HUES64 (cell line): Measurements from ENCODE around the gene GTPBP1. TPM values are rescaled to one million over a fixed set of nuclear protein-coding genes. Genes with fewer than 3 reads are reported as not detected.

ENCODE experiments used
- H3K27ac ChIP-seq: 2 replicates; pipeline ENCODE4 v1.7.0; 2013; ENCODE audit warnings: low read depth, low read length, inconsistent platforms
- H3K27me3 ChIP-seq: 2 replicates; pipeline ENCODE4 v1.6.1; 2013; ENCODE audit warnings: mild to moderate bottlenecking, low read length; ENCODE audit not compliant: insufficient read depth
- H3K36me3 ChIP-seq: 2 replicates; pipeline ENCODE4 v1.6.1; 2013; ENCODE audit warnings: mild to moderate bottlenecking, low read length; ENCODE audit not compliant: insufficient read depth
- H3K4me1 ChIP-seq: 2 replicates; pipeline ENCODE4 v1.6.1; 2013; ENCODE audit warnings: mild to moderate bottlenecking, low read length, moderate library complexity; ENCODE audit not compliant: insufficient read depth
- H3K4me3 ChIP-seq: 2 replicates; pipeline ENCODE4 v1.5.1; 2013; ENCODE audit warnings: mild to moderate bottlenecking, low read length, moderate library complexity
- H3K9ac ChIP-seq: 2 replicates; pipeline ENCODE4 v1.6.1; 2013; ENCODE audit warnings: mild to moderate bottlenecking, low read depth, low read length
- H3K9me3 ChIP-seq: 2 replicates; pipeline ENCODE4 v1.6.1; 2013; ENCODE audit warnings: low read depth, low read length; ENCODE audit not compliant: insufficient read depth
- WGBS: fragments of 150-250, 120-280 bp; methylation state at CpG from one replicate; pipeline ENCODE4 v1.1.7; 2013; ENCODE audit warnings: missing lambda C conversion rate; 5-methylcytosine and 5-hydroxymethylcytosine counted together
- polyA plus RNA-seq, 2 experiments: library from polyadenylated mRNA; stranded (reverse); fragments of 50-300 nt; gene quantifications; one replicate each; pipeline ENCODE4 v1.2.3, GENCODE V29; 2013

GTPBP1 gene
- polyA plus RNA-seq (2013, experiment 1 of 2): 39.8 TPM
- 42.3 TPM for polyA plus RNA-seq (2013, experiment 2 of 2)

DNA sequence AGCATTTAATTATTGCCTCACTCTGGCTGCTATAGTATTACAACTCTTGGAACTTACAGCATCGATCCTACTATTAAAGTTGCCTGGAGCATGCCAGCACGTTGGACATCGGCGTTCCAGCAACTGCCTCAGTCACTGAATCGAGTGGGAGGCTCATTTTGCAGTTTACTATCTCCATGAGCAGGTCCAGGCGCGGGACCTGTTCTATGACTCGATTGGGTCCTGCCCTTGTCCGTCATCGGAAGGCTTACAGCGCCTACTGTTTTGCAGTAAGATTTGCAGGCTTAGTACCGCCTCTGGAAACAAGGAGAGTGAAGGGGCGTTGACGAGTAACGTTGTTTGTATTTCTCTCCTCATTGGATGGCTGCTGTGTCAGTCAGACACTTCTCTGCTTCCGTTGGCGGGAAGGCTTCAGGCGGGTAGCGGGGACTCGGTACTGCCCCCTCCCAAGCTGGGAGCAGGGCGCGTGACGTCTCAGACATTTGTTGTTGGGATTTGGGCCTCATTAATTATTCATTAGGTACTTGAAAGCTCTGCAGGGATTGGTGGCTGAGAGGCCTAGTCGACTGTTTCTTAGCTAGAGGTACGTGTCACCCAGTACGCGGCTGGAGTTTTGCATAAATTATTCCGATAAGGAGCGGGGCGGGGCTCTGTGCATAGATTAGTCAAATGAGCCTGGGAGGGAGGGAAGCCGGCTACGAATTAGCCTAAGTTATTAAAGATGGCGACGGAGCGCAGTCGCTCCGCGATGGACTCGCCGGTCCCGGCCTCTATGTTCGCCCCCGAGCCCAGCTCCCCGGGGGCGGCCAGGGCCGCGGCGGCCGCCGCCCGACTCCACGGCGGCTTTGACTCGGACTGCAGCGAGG is at the start of gene GTPBP1:
TSS of gene GTPBP1 (plus strand) at position 710 of the 866 bp plus-strand sequence. CDS start at position 722, 12 bp downstream.
- peak within 1 kb of the TSS; percentile 87 for H3K27ac ChIP-seq
- under 1% methylated on average over 55 of the region's 55 CpGs for WGBS
- H3K36me3 ChIP-seq: peaks cover 14% of the 10 kb centered on the region
- H3K4me3 ChIP-seq: peak within 1 kb of the TSS; percentile 89
- no peaks in the 10 kb centered on the region for H3K27me3 ChIP-seq
- H3K9me3 ChIP-seq: no peaks in the 10 kb centered on the region
- peak within 1 kb of the TSS; percentile 86 for H3K9ac ChIP-seq
- peaks cover 26% of the 10 kb centered on the region for H3K4me1 ChIP-seq

GRCh38 chr22:38656256-38657044 is 49.3 kb upstream of the GTPBP1 start, which contains the start of the genes CBY1 and FAM227A:
TSS of gene CBY1 (plus strand) at chr22:38656638. CDS start at chr22:38668055, 11,417 bp downstream.
TSS of gene FAM227A (minus strand) at chr22:38656392. CDS start at chr22:38650168, 6,224 bp downstream.
- Histone ChIP-seq H3K9me3 (no peaks in the 10 kb centered on the region), H3K4me1 (peaks cover 8% of the 10 kb centered on the region), H3K4me3 (peak within 1 kb of the TSS; percentile 91), H3K36me3 (no peaks in the 10 kb centered on the region), H3K27ac (peak within 1 kb of the TSS; percentile 100), H3K9ac (peak within 1 kb of the TSS; percentile 99), H3K27me3 (no peaks in the 10 kb centered on the region)
- under 1% methylated on average over 66 of the region's 66 CpGs for WGBS

GRCh38 chr22:38657045-38657909 is 48.5 kb upstream of the GTPBP1 start:
- Histone ChIP-seq H3K27ac (peak overlapping the region; percentile 100; the same call in 1 of the 2 replicates), H3K9me3 (no peaks in the 10 kb centered on the region), H3K36me3 (no peaks in the 10 kb centered on the region), H3K4me3 (peak overlapping the region; percentile 91), H3K9ac (peak overlapping the region; percentile 99), H3K27me3 (no peaks in the 10 kb centered on the region), H3K4me1 (peaks cover 8% of the 10 kb centered on the region)
- 19% methylated on average over 13 of the region's 16 CpGs for WGBS

DNA sequence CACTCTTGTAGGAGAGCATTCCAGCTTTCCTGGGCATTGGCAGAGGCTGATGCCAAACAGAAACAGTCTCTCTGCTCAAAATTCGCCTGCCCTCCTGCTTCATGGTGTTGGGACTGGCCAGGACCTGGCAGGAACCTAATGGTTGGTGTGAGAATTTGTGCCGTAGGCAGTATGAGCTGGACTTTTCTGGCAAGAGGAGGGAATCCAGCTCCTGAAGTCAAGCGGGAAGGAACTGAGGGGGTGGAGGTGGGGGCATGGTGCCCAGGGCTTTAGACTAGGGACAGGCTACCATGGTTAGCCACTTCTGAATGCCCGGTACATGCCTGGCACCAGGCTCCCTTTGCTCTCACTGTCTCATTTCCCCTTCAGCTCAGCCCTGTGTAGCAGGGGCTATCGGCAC is 30.9 kb upstream of the GTPBP1 start:
- Histone ChIP-seq H3K9ac (no peak overlapping the region), H3K9me3 (no peaks in the 10 kb centered on the region), H3K36me3 (peaks cover 26% of the 10 kb centered on the region), H3K4me3 (no peak overlapping the region), H3K27me3 (no peaks in the 10 kb centered on the region), H3K27ac (no peak overlapping the region), H3K4me1 (no peaks in the 10 kb centered on the region)
- 96% methylated on average over 5 of the region's 5 CpGs for WGBS

DNA sequence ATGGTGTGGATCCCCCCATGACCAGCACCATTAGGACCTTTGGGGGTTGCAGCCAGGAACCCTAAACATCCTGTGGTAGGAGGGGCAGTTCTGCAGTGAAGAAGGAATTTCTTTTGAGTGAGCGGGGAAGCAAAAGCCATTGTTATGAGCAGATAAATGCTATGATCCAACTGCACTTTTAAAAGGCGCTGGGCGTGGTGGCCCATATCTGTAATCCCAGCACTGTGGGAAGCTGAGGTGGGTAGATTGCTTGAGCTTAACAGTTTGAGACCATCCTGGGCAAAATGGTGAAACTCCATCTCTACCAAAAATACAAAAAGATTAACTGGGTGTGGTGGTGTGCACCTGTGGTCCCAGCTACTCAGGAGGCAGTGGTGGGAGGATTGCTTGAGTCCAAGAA is 29.9 kb upstream of the GTPBP1 start:
- Histone ChIP-seq H3K9me3 (no peaks in the 10 kb centered on the region), H3K9ac (no peak overlapping the region), H3K27me3 (no peaks in the 10 kb centered on the region), H3K4me3 (no peak overlapping the region), H3K36me3 (peaks cover 23% of the 10 kb centered on the region), H3K27ac (no peak overlapping the region), H3K4me1 (no peaks in the 10 kb centered on the region)
- 91% methylated on average over 3 of the region's 3 CpGs for WGBS

- H3K27ac ChIP-seq: peak within 1 kb of the TSS; percentile 78
- WGBS: 1% methylated on average over 60 of the region's 60 CpGs
- H3K27me3 ChIP-seq: no peaks in the 10 kb centered on the region
- peak within 1 kb of the TSS; percentile 95 for H3K9ac ChIP-seq
- H3K4me1 ChIP-seq: 0 out of 2 replicates have a peak, but pooled peaks cover 3% of the 10 kb centered on the region
- peaks cover 7% of the 10 kb centered on the region; the same call in 1 of the 2 replicates for H3K9me3 ChIP-seq
- peak within 1 kb of the TSS; percentile 91 for H3K4me3 ChIP-seq
- peaks cover 41% of the 10 kb centered on the region for H3K36me3 ChIP-seq
These were observed 24.0 kb upstream of the GTPBP1 start, which contains the start of gene TOMM22 for GRCh38 chr22:38681582-38682335. TSS of gene TOMM22 (plus strand) at chr22:38681957. CDS start at chr22:38681979, 22 bp downstream.

- no peak overlapping the region for H3K4me3 ChIP-seq
- 0 out of 2 replicates have a peak, but pooled peaks cover 3% of the 10 kb centered on the region for H3K4me1 ChIP-seq
- WGBS: 93% methylated on average over 9 of the region's 9 CpGs
- no peak overlapping the region for H3K9ac ChIP-seq
- no peaks in the 10 kb centered on the region for H3K27me3 ChIP-seq
- peaks cover 68% of the 10 kb centered on the region for H3K36me3 ChIP-seq
- peaks cover 7% of the 10 kb centered on the region; the same call in 1 of the 2 replicates for H3K9me3 ChIP-seq
- no peak overlapping the region for H3K27ac ChIP-seq
These were observed 20.8 kb upstream of the GTPBP1 start for GRCh38 chr22:38684895-38685294.

GRCh38 chr22:38685761-38686160 is 20.0 kb upstream of the GTPBP1 start:
- Histone ChIP-seq H3K4me1 (0 out of 2 replicates have a peak, but pooled peaks cover 3% of the 10 kb centered on the region), H3K4me3 (no peak overlapping the region), H3K9me3 (peaks cover 7% of the 10 kb centered on the region; the same call in 1 of the 2 replicates), H3K9ac (no peak overlapping the region), H3K27ac (no peak overlapping the region), H3K27me3 (no peaks in the 10 kb centered on the region), H3K36me3 (peaks cover 71% of the 10 kb centered on the region)
- WGBS: 89% methylated on average over 1 of the region's 1 CpG

DNA sequence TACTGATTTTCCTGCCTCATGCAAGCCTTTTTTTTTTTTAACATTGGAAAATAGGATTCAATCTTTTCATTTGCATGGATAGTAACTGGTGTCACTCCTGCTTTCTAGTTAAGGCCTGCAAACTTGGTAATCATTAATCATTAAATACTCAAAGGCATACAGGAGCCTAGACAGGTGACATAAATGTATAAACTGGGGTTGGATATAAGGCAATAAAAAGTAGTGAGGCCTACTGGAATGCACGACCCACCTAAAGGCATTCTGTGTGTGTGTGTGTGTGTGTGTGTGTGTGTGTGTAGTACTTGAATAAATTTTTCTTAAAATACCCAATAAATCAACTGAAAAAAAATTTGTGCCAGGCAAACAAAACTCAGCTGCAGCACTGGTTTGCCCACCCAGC is 16.1 kb upstream of the GTPBP1 start:
- Histone ChIP-seq H3K4me3 (no peak overlapping the region), H3K4me1 (no peaks in the 10 kb centered on the region), H3K27ac (no peak overlapping the region), H3K27me3 (no peaks in the 10 kb centered on the region), H3K9ac (no peak overlapping the region), H3K36me3 (peaks cover 58% of the 10 kb centered on the region), H3K9me3 (no peaks in the 10 kb centered on the region)
- 93% methylated on average over 1 of the region's 1 CpG for WGBS
